Neural progenitor cell (in vitro differentiated cells): ENCODE data around the gene ALK. TPM values are rescaled to one million over a fixed set of nuclear protein-coding genes. Genes with fewer than 3 reads are reported as not detected.
A peak's percentile ranks its signal among the peaks of the same experiment; 100 is the strongest.

ENCODE experiments used
- DNase-seq: peaks from one replicate; pipeline ENCODE4 v3.0.0-alpha.2; 2016; ENCODE audit warnings: low spot score
- H2AFZ ChIP-seq: fragments of 200-600 bp; sonication (generic); replicated peaks from 2 replicates; pipeline ENCODE4 v1.6.1; 2016; ENCODE audit warnings: antibody characterized with exemption
- H3F3A ChIP-seq: fragments of 200-600 bp; sonication (generic); 2 replicates; pipeline ENCODE4 v1.6.1; 2016; ENCODE audit warnings: antibody characterized with exemption, low read depth
- H3K27ac ChIP-seq: fragments of 200-600 bp; sonication (generic); 2 replicates; pipeline ENCODE4 v1.5.1; 2016; ENCODE audit warnings: mild to moderate bottlenecking
- H3K27me3 ChIP-seq: fragments of 200-600 bp; sonication (generic); 2 replicates; pipeline ENCODE4 v1.6.1; 2016; ENCODE audit warnings: mild to moderate bottlenecking, moderate library complexity
- H3K36me3 ChIP-seq: fragments of 200-600 bp; sonication (generic); 2 replicates; pipeline ENCODE4 v1.5.1; 2016
- H3K4me1 ChIP-seq: fragments of 200-600 bp; sonication (generic); 2 replicates; pipeline ENCODE4 v1.6.1; 2016; ENCODE audit warnings: mixed run types
- H3K4me2 ChIP-seq: fragments of 200-600 bp; sonication (generic); 2 replicates; pipeline ENCODE4 v1.6.1; 2016
- H3K4me3 ChIP-seq: fragments of 200-600 bp; sonication (generic); 2 replicates; pipeline ENCODE4 v1.5.1; 2016
- H3K79me2 ChIP-seq: fragments of 200-600 bp; sonication (generic); 2 replicates; pipeline ENCODE4 v1.6.1; 2016; ENCODE audit warnings: low read depth
- H3K9ac ChIP-seq: fragments of 200-600 bp; sonication (generic); 2 replicates; pipeline ENCODE4 v1.6.1; 2016
- H3K9me3 ChIP-seq: fragments of 200-600 bp; sonication (generic); 2 replicates; pipeline ENCODE4 v1.5.1; 2016; ENCODE audit warnings: low read depth
- H4K20me1 ChIP-seq: fragments of 200-600 bp; sonication (generic); 2 replicates; pipeline ENCODE4 v1.6.1; 2016; ENCODE audit warnings: low read depth
- H3K27ac Mint-ChIP-seq: 3 replicates; pipeline ENCODE4 v1.8.0; 2021; ENCODE audit warnings: mixed read lengths
- H3K27me3 Mint-ChIP-seq: 2 replicates; pipeline ENCODE4 v1.8.0; 2022; ENCODE audit warnings: low read depth, mild to moderate bottlenecking, inconsistent platforms, moderate library complexity, mixed read lengths; ENCODE audit not compliant: insufficient read depth
- H3K36me3 Mint-ChIP-seq: 3 replicates; pipeline ENCODE4 v1.8.0; 2021; ENCODE audit warnings: mixed read lengths
- H3K4me1 Mint-ChIP-seq: 3 replicates; pipeline ENCODE4 v1.8.0; 2021; ENCODE audit warnings: mixed read lengths
- H3K4me3 Mint-ChIP-seq: 3 replicates; pipeline ENCODE4 v1.8.0; 2021; ENCODE audit warnings: mild to moderate bottlenecking, moderate library complexity, mixed read lengths
- H3K9me3 Mint-ChIP-seq: 3 replicates; pipeline ENCODE4 v1.8.0; 2020; ENCODE audit warnings: mixed read lengths
- EZH2 ChIP-seq: fragments of 200-600 bp; sonication (generic); IDR thresholded peaks from 2 replicates; pipeline ENCODE4 v1.6.1; 2017; ENCODE audit warnings: antibody characterized with exemption, mild to moderate bottlenecking, moderate library complexity
- EZH2phosphoT487 ChIP-seq: fragments of 200-600 bp; sonication (generic); IDR thresholded peaks from 2 replicates; pipeline ENCODE4 v1.6.1; 2017; ENCODE audit warnings: antibody characterized with exemption
- total RNA-seq: library from RNA; depleted of rRNA; stranded (reverse); fragments of >200 nt; gene quantifications from 2 replicates; pipeline ENCODE4 v1.2.3, GENCODE V29; 2015; ENCODE audit warnings: low replicate concordance
- TF ChIP-seq, protein P1 (sequence below): fragments of 200-600 bp; sonication (generic); IDR thresholded peaks from 2 replicates; pipeline ENCODE4 v1.5.1; 2017; ENCODE audit warnings: antibody characterized with exemption, mild to moderate bottlenecking

ALK gene
- total RNA-seq, 1 donor from 2014 or later, result not detected

DNA sequence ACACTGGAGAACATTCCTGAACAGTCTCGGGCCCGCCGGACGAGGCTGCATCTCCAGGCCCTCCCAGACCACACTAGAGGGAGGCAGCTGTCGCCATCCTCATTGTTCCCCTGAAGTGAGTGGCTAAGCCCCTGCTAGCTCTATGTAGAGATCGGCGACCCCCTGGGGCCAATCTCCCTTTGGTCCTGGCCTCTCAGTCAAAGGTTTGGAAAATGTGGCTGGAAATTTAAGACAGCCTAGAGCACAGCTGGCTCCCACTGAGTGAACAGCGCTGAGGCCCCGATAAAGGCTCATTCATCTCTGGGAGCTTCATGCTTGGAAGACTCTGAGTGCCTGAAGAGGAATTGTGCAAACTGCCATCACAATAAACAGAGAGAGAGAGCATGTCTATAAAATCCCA lies 445.9 kb downstream of the ALK start:
- peak; percentile 54 for DNase-seq
- peaks cover 20% of the 10 kb centered on the region for H3K9me3 Mint-ChIP-seq
- H3K27ac Mint-ChIP-seq, result no peak overlapping the region
- Histone ChIP-seq H4K20me1 (no peaks in the 10 kb centered on the region), H3K4me1 (no peaks in the 10 kb centered on the region), H3K9me3 (no peaks in the 10 kb centered on the region), H3K36me3 (no peaks in the 10 kb centered on the region), H3F3A (no peaks in the 10 kb centered on the region), H3K4me2 (no peak overlapping the region), H3K27ac (no peak overlapping the region), H3K79me2 (no peaks in the 10 kb centered on the region), H3K27me3 (no peaks in the 10 kb centered on the region), H3K9ac (no peak overlapping the region), H3K4me3 (no peak overlapping the region), H2AFZ (no peak overlapping the region)
- TF ChIP-seq, protein P1, sequence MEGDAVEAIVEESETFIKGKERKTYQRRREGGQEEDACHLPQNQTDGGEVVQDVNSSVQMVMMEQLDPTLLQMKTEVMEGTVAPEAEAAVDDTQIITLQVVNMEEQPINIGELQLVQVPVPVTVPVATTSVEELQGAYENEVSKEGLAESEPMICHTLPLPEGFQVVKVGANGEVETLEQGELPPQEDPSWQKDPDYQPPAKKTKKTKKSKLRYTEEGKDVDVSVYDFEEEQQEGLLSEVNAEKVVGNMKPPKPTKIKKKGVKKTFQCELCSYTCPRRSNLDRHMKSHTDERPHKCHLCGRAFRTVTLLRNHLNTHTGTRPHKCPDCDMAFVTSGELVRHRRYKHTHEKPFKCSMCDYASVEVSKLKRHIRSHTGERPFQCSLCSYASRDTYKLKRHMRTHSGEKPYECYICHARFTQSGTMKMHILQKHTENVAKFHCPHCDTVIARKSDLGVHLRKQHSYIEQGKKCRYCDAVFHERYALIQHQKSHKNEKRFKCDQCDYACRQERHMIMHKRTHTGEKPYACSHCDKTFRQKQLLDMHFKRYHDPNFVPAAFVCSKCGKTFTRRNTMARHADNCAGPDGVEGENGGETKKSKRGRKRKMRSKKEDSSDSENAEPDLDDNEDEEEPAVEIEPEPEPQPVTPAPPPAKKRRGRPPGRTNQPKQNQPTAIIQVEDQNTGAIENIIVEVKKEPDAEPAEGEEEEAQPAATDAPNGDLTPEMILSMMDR, result no peak
- no peak for TF ChIP-seq EZH2
- TF ChIP-seq EZH2phosphoT487, result no peak
- H3K36me3 Mint-ChIP-seq, result no peaks in the 10 kb centered on the region
- H3K4me3 Mint-ChIP-seq, result no peak overlapping the region
- peaks cover 22% of the 10 kb centered on the region for H3K4me1 Mint-ChIP-seq
- H3K27me3 Mint-ChIP-seq, result peaks cover 7% of the 10 kb centered on the region

DNA sequence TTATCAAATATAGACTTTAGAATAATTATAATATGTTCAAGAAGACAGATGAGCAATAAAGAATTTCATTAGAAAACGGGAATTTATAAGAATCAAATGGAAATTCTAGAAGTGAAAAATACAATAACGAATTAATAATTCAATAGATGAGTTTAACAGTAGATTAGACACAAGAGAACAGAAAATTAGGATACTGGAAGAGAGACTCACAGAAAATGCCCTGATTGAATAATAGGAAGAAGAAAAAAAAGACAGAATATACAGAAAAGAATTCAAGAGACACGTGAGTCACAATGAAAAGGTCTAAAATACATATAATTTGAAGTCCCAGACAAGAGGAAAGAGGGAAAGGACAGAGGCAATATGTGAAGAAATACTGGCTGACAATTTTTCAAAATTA lies 451.4 kb downstream of the ALK start:
- DNase-seq, result no peak
- Mint-ChIP-seq H3K4me1 (peaks cover 2% of the 10 kb centered on the region), H3K9me3 (peaks cover 36% of the 10 kb centered on the region), H3K27me3 (peaks cover 5% of the 10 kb centered on the region), H3K27ac (no peak overlapping the region), H3K4me3 (no peak overlapping the region), H3K36me3 (no peaks in the 10 kb centered on the region)
- Histone ChIP-seq H4K20me1 (no peaks in the 10 kb centered on the region), H3F3A (no peaks in the 10 kb centered on the region), H3K4me3 (no peak overlapping the region), H3K36me3 (no peaks in the 10 kb centered on the region), H3K9me3 (no peaks in the 10 kb centered on the region), H3K4me1 (no peaks in the 10 kb centered on the region), H3K27me3 (no peaks in the 10 kb centered on the region), H3K4me2 (no peak overlapping the region), H3K9ac (no peak overlapping the region), H3K79me2 (no peaks in the 10 kb centered on the region), H3K27ac (no peak overlapping the region), H2AFZ (no peak overlapping the region)
- TF ChIP-seq, protein P1, result no peak
- TF ChIP-seq EZH2 (no peak), EZH2phosphoT487 (no peak)

DNA sequence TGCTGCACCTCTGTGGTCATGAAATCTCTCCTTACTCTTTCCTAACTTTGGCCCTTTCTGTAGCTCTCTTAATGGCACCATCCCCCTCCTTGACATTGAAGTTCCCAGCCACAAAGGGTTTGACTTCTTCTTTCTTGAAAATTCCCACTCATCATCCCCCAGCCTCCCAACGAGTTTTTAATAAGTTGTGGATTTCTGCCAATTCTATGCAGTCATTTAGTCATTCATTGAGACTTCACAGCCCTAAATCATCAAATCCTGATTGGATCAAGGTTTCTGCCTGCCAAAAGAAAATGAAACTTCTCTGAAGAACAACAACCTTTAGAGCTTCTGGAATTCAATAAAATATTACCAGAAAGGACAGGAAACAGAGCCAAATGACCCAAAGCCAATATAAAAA lies 451.9 kb downstream of the ALK start:
- H3K27ac Mint-ChIP-seq, result no peak overlapping the region
- H3K27ac ChIP-seq, result no peak overlapping the region
- H3K9me3 Mint-ChIP-seq, result peaks cover 36% of the 10 kb centered on the region
- TF ChIP-seq EZH2 (no peak), EZH2phosphoT487 (no peak)
- TF ChIP-seq, protein P1, result no peak
- no peaks in the 10 kb centered on the region for H3K79me2 ChIP-seq
- H2AFZ ChIP-seq, result no peak overlapping the region
- no peaks in the 10 kb centered on the region for H3F3A ChIP-seq
- no peak overlapping the region for H3K9ac ChIP-seq
- peaks cover under 1% of the 10 kb centered on the region for H3K4me1 Mint-ChIP-seq
- no peak overlapping the region for H3K4me3 Mint-ChIP-seq
- no peaks in the 10 kb centered on the region for H3K36me3 ChIP-seq
- H3K36me3 Mint-ChIP-seq, result no peaks in the 10 kb centered on the region
- H4K20me1 ChIP-seq, result no peaks in the 10 kb centered on the region
- H3K27me3 ChIP-seq, result no peaks in the 10 kb centered on the region
- H3K27me3 Mint-ChIP-seq, result peaks cover 2% of the 10 kb centered on the region
- H3K4me3 ChIP-seq, result no peak overlapping the region
- no peaks in the 10 kb centered on the region for H3K4me1 ChIP-seq
- H3K9me3 ChIP-seq, result no peaks in the 10 kb centered on the region
- DNase-seq, result no peak
- no peak overlapping the region for H3K4me2 ChIP-seq
